ENCODE results near the gene TCERG1L.

TCERG1L gene

DNA sequence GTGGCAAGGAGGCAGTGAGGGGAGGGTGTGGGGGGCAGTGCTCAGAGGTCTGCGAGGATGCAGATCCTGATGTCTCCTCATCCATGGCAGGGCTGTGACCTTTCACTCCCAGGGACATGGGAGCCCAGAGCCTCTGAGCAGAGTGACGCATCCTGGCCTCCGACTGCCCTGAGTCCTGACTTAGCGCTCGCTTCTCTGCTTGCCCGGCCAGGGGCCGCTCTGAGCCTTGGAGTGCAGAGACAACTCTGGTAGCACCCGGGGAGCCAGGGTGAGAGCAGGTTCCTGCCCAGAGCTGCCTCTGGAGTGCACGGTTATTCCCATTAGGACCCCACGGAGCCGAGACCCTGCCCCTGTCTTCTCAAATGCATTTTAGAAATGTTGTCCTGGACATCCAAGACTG lies 188.0 kb downstream of the TCERG1L start:
- DNase-seq (ENCODE audit: low spot score): no peak

DNA sequence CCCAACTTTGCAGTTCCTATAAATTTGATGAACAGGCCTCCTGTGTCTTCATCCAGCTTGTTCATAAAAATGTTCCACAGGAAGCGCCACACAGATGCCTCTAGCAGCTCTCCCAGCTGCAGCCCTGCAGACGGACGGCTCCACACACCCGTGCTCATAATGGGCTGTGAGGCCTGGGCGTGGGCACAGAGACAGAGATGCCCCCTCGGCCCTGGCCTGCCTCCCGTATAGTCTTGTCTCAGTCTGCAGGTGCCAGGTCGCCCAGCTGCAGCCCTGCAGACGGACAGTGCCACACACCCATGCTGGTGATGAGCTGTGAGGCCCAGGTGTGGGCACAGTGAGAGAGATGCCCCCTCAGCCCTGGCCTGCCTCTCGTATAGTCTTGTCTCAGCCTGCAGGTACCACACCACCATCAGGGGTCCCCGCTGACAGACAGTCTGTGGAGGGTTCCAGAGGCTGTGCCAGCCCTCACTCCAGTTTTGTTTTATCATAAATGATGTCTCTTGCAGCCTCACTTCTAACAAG lies 189.9 kb downstream of the TCERG1L start:
- DNase-seq (ENCODE audit: low spot score): no peak

DNA sequence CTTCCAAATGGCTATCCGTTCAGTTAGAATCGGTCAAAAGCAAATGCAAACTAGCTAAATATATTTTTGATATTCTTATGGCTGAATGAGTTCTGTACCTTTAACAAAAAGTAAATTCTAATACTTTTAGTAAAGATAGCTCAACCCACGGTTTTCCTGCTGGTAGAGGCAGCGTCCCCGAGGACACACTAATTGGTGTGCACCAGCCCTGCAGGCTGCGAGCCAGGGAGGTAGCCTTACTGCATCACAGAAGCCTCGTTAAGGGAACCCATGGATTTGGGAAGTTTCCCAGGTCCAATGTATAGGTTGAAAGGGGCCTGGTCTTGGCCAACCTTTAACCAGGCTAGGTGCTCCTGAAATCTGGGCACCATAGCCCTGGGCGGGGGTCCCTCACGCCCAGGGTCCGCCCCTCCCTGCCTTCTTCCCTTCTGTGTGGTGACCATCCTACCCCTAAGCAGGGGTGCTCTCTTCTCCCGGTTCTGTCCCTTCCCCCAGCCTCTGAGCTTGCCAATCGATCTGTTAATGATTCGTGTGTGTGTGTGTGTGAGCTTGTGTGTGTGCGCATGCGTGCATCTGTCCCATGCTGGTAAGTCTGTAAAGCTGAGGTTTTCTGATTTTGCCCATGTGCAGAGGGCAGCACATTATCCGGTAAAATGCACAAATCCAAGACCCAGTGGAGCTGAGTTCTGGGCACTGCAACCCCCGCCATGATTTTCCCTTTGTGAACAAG lies 191.7 kb downstream of the TCERG1L start:
- DNase-seq (ENCODE audit: low spot score): no peak

DNA sequence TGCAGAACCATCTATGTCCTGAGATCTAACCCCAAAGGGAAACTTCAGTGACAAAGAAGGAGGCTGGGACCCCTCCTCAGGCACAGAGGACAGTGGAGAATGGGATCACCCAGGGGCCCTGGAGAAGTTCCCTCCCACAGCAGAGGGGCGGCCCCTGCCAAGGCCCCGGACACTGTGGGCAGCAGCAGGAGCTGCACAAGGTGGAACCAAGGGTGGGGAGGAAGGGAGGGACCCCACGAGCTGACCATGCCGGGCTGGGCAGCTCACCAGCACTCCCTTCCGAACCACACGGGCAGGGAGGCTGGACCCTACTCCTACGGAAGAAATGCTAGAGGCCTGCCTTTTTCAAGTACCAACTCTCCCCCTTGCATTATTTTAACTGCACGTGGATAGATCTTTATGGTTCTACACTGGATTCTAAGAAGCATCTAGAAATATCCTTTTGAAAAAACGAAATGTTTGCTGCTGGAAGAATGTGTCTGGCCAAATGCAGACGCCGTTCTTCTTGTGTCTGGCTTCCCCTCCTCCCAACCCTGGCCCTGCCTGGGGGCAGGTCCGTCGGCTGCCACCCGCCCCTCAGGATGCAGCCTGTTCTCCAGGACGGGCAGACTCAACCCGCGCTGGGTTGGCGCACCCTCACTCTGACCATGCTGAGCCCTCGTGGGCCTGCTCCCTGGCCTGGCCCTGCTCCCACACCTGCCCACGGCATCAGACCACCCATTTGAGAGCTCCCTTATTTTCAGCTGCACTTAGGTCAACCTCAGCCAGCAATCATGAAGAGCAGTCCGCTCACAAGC lies 193.9 kb downstream of the TCERG1L start:
- DNase-seq (ENCODE audit: low spot score): no peak

- no peak for DNase-seq (ENCODE audit: low spot score)
These were observed 194.5 kb downstream of the TCERG1L start for GRCh38 chr10:131116991-131117375.

DNA sequence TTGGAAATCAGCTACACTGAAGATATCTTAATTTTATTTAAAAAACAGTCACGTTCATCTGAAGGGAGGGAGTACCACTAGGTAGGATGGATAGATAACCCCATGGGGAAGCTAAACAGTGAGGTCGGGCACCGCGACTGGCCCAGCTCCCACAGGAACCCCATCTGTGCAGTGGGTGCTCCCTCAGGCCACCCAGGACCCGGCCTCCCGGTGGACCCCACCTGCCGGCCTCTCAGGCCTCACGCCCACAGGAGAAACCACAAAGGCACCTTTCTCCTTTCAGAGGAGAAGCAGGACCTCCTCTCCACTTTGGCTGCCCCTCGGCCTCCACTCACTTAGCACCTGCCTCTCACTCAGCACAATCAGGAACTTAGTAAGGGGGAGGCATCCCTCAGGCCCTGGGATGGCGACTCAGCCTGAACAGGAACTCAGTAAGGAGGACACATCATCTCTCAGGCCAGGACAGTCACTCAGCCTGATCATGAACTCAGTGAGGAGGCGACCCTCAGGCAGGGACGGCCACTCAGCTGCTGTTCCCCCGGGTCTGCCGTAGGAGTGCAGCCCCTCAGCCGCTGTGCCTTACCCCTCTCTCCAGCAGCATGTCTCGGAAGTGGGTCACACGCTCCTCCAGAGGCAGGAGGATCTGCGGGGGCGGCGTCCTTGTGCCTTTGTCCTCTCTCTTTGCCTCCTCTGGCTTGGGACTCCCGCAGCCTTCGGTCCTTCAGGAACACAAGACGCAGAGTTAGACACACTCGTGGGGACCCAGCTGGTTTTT lies 195.1 kb downstream of the TCERG1L start:
- no peak for DNase-seq (ENCODE audit: low spot score)

DNA sequence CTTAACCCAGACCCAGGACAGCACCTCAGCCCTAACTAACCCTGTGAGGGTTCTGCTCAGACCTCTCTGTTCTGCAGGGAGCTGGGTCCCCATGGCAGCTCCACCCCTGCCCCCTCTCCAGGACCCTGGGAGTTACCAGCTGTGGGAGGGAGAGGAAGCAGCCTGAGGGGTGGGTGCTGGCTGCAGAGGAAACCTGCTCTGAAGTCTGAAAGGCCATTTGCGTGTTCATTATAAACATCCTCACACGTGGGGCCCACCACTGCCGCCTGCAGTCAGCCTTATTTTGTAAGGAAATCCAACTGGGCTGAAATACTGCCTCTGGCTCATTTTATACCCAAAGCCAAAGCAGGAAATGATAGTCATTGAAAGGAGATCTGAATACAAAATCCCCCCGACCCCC lies 195.7 kb downstream of the TCERG1L start:
- DNase-seq (ENCODE audit: low spot score): no peak

DNA sequence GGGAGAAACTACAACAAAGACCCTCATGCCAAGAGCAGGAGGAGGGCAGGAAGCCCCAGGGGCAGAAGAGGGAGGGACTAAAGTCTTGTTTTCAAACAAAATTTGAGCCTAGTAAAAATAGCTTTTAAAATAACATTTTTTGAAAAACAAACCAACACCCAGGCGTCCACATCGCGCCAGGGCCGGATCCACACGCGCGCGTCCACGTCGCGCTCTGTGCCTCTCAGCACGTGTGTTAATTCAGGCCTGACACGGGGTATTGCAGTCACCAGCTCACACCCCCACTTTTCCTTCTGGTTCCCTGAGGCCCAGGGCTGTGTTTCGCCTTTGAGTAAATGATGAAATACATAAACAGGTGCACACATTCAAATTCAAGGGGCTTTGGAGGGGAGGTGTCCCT lies 196.2 kb downstream of the TCERG1L start:
- DNase-seq (ENCODE audit: low spot score): no peak

GRCh38 chr10:131114846-131115245 lies 196.7 kb downstream of the TCERG1L start:
- DNase-seq (ENCODE audit: low spot score): no peak

DNA sequence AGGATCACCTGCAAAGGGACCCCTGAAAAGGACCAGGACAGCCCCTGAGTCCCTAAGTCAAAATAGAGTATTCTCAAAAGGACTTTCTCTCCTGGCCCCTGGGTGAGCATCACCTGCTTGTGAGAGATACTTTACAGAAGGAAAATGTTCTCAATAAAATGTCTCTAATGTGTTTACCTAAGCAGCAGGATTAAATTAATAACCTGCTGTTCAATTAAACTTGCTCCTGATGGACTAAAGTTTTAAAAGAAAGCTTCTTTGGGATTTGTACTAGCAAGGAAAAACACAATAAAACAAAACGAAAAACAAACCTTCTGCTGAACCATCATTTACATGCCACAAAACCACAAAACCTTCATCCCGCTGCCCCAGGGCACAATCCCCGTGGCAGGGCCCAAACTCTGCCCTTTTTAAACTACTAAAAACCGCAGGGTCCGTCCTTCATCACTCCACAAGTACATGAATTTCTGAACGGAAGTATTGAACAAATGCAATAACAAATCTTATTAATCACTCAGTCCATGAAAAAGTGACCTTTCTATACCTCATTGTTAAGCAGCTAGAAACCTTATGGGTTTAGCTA lies 197.7 kb downstream of the TCERG1L start:
- DNase-seq (ENCODE audit: low spot score): no peak

DNA sequence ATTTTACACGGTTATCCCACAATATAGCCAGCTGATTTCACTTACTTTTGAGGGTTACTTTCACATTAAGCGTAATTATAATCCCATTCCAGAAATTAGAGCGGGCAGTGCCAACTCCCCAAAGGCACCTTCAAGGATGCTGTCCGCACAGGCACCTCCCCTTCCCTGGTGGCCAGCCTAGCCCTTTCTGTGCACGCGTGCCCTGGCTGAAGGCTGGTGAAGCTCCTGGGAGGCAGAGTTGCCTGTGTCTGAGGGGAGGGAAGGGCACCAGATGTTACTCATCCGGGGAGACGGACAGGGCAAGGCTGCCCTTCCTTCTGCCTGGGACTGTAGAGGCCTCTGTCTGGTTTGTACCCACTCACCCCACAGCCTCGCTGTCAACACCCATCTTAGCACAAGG lies 198.4 kb downstream of the TCERG1L start:
- no peak for DNase-seq (ENCODE audit: low spot score)

DNA sequence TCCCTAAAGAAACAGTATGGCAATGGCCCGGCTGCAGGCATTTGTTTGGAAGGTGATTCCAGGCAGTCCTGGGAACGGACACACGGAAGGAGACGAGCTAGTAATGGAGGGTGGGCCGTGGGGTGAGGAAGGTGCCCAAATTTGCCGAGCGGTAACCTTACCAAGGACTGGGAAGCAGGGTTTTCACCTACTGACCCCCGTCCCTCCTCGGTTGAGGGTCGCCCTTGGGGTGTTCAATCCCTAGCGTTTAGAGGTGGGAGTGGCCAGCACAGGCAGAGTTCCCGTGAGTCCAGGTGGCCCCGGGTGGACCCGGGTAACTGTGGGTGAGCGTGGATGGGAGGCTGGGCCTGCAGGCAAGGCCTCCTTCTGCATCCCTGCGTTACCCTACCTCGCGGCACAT lies 198.8 kb downstream of the TCERG1L start:
- DNase-seq (ENCODE audit: low spot score): no peak

DNA sequence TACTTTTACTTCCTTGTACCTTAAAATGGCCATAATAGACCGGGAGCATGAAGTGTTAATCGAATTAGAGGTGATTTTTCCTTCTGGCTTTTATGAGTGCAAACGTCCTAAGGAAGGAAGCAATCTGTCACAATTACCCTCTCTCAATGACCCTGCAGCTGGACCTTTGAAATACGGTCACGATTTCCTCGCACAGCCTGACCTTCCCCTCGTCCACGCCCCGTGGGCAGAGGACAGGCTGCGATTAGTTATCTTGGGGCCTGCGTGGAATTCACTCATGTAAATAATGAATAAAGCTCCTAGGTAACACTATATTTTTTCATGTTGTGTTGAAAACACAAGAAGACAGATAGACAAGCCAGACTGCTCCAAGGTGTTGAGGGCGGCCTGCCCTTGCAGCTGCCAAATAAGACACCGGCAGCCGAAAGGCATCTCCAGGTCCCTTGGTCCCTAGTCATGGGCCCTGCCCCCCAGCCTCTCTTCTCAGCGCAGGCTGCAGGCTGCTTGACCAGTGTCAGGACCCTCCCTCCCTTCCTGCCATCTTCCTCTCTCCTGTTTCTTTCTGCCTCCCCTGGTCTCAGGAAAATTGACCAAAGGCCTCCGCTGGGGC lies 199.9 kb downstream of the TCERG1L start:
- no peak for DNase-seq (ENCODE audit: low spot score)

DNA sequence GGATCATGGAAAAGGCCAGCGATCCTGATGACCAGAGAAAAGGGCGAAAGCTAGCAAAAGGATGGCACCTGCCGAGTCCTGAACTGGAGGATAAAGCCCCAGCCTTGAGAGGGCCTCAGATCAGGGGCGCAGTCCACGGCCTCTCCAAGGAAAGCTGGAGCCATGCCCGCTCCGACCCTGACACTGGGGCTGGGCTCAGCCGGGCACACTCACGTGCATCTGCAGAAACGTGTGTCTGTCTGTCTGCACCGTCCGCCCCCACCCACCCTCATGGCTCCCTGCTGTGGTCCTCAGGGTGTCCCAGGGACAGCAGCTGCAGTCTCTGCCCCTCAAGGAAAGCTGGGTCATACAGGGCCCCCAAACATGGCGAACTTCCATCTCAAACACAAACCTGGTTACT lies 200.5 kb downstream of the TCERG1L start:
- DNase-seq (ENCODE audit: low spot score): no peak

DNA sequence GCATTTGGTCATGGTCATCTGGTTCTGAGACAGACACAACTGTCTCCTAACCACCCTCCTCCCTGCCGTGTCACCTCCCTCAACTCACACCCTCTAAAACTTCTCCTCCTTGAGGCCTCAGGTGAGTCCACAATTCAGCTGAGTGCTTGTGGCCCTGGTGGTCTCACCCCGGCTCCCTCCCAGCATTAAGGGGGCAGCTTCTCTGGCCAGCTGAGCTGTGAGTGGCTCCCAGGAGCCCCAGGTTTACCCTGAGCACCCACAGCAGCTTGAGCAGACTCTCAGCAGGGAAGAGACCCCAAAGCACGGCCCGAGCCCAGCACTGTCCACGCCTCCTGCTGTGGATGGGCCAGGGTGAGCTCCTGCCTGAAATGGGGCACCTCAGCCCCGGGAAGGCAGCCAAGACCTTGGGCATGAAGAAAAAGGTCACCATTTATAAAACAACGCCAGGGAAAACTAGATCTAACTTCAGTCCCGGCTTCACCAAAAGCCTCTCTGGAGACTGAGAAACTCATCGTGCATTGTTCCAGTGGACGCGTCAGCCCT lies 201.2 kb downstream of the TCERG1L start:
- no peak for DNase-seq (ENCODE audit: low spot score)

- DNase-seq (ENCODE audit: low spot score): no peak
These were observed 201.8 kb downstream of the TCERG1L start for GRCh38 chr10:131109726-131110125.

DNA sequence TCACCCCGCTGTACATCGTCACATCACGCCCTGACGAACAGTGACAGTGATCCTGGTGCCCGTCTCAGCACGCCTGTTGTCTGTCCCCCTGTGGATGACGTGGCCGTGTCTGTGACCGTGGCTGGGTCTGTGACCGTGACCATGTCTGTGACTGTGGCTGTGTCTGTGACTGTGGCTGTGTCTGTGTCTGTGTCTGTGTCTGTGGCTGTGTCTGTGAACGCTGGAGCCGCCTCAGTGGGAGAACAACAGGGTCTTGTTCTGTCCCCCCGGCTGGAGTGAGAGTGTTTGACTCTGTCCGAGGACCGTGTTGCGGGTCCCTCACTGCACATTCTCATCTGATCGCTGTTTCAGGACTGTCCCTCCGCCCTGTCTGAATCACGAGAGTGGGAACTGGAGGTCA lies 202.2 kb downstream of the TCERG1L start:
- DNase-seq (ENCODE audit: low spot score): no peak

DNA sequence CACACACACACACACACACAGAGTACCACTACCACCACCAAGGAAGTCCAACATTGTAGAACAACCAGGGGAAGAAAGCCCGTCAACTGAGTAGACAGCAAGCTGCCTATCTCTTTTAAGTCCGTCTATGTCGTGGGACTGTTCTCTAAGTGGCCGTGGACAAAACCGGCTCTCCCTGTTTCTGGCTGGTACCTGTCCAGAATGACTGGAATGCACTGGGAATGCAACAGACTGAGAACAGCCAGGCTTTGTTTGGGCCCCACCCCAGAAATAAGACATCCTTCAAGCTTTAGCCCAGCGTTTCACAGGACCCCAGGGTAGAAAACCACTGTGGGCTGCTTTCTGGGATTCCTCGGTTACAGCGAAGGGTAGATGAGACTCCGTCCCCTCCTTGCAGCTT lies 203.6 kb downstream of the TCERG1L start:
- DNase-seq (ENCODE audit: low spot score): no peak

DNA sequence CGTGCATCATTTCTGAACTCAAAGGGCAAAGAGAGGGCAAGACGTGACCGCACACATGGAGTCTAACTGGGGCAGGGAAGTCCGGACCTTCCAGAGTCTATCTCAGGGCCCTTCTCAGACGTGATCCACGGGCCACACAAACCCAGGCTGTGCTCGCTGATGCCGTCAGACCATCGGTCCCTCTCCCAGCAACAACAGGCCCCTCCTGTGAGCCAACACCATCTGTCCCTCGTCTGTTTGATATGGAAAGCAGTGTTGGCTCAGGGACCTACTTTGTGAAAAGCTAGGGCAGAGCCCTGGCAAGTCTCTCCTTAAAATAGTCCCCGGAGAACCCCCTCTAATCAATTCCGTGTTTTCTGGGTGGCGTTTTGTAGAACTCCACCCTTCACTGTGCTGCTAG lies 208.8 kb downstream of the TCERG1L start:
- DNase-seq (ENCODE audit: low spot score): no peak

GRCh38 chr10:131102147-131102546 lies 209.4 kb downstream of the TCERG1L start:
- no peak for DNase-seq (ENCODE audit: low spot score)
